DOHH2 (cell line): ENCODE data around the gene NEURL3.
"Not testable (repeated sequence)": the region's sequence is repeated elsewhere in the genome, so short reads cannot be mapped to it uniquely, and the experiment has no call there.

Source experiments
- EZH2phosphoT487 ChIP-seq: fragments of 200-600 bp; sonication (generic); IDR thresholded peaks from 2 replicates; pipeline ENCODE4 v1.6.1; 2017; ENCODE audit warnings: borderline replicate concordance, mild to moderate bottlenecking, antibody characterized with exemption, low read length, moderate library complexity, mixed read lengths
- TF ChIP-seq, protein P1 (sequence below): fragments of 200-600 bp; sonication (generic); IDR thresholded peaks from one replicate; pipeline ENCODE4 v1.5.1; 2014; ENCODE audit warnings: antibody characterized with exemption, mild to moderate bottlenecking, low read depth, low read length; ENCODE audit not compliant: poor library complexity, severe bottlenecking

DNA sequence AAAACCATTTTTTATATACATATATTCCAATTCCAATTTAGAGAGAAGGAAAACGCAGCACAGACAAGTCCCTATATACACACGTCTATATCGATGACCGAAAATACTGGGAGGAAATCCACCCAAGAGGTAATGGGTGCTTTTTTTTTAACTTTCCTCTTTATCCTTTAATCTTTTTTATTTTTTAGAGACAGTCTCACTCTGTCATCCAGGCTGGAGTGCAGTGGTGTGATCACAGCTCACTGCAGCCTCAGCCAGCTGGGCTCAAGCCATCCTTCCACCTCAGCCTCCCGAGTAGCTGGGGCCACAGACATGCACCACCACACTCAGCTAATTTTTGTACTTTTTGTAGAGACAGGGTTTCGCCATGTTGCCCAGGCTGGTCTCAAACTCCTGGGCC is 6.5 kb downstream of the NEURL3 start:
- TF ChIP-seq, protein P1, sequence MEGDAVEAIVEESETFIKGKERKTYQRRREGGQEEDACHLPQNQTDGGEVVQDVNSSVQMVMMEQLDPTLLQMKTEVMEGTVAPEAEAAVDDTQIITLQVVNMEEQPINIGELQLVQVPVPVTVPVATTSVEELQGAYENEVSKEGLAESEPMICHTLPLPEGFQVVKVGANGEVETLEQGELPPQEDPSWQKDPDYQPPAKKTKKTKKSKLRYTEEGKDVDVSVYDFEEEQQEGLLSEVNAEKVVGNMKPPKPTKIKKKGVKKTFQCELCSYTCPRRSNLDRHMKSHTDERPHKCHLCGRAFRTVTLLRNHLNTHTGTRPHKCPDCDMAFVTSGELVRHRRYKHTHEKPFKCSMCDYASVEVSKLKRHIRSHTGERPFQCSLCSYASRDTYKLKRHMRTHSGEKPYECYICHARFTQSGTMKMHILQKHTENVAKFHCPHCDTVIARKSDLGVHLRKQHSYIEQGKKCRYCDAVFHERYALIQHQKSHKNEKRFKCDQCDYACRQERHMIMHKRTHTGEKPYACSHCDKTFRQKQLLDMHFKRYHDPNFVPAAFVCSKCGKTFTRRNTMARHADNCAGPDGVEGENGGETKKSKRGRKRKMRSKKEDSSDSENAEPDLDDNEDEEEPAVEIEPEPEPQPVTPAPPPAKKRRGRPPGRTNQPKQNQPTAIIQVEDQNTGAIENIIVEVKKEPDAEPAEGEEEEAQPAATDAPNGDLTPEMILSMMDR: not testable (repeated sequence)
- not testable (repeated sequence) for TF ChIP-seq EZH2phosphoT487
